ENCODE results near the gene FRMD4A.
"Not testable (repeated sequence)": the region's sequence is repeated elsewhere in the genome, so short reads cannot be mapped to it uniquely, and the experiment has no call there.

Gene FRMD4A

DNA sequence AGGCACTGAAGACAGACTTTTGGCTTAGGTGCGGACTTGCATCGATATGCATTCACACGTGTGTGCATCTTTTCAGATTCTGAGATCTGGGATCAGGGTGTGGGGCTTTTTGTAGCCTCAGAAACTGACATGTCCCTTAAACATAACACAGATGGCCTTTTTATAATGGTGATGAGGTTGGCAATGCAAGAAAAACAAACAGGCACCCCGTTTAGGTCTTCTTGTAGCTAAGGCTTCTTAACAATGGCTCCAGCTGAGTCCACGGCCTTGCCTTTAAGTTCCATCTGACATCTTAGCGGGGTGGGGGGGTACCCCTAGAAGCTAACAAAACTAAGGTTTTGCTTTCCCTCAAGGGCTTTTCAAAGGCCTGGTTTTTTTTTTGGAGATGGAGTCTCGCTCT lies 597.7 kb downstream of the FRMD4A start:
- no peak for FAIRE-seq

- no peak for FAIRE-seq
These were observed 598.3 kb downstream of the FRMD4A start for GRCh38 chr10:13732465-13732881.

DNA sequence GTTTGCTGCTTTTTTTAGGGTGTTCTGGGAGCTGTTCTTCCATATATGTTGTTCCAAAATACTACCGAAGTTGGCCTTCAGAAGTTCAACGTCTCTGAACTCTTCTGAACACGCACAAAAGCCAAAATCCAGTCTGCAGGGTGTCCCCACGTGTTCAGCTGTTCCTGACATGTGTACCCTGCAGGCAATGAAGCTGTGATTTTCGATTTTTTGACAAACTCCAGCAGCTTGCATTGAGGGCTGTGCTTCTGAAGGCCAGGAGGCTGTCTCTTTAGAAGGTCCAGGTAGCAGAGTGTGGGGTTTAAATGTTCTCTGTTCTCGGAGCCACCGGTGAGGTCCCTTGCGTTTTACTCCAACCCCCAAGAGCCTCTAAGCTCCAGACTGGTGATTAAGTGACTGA lies 598.9 kb downstream of the FRMD4A start:
- no peak for FAIRE-seq

GRCh38 chr10:13730956-13731355 lies 599.8 kb downstream of the FRMD4A start:
- no peak for FAIRE-seq

DNA sequence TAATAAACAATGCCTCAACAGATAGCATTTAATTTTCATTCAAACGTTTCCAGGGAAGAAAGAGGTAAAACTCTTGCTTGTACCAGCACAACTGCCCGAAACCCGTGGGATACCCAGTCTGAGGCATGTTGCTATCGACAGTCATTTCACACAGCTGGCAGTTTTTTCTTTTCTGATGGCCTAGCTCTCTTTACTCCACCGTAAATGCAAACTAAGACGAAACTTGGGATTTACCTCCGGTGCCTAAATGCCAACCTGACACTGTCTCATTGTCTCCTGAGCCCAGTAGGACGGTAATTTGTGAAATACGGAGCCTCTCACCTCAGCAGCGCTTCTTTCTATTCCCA lies 600.4 kb downstream of the FRMD4A start:
- FAIRE-seq: no peak

DNA sequence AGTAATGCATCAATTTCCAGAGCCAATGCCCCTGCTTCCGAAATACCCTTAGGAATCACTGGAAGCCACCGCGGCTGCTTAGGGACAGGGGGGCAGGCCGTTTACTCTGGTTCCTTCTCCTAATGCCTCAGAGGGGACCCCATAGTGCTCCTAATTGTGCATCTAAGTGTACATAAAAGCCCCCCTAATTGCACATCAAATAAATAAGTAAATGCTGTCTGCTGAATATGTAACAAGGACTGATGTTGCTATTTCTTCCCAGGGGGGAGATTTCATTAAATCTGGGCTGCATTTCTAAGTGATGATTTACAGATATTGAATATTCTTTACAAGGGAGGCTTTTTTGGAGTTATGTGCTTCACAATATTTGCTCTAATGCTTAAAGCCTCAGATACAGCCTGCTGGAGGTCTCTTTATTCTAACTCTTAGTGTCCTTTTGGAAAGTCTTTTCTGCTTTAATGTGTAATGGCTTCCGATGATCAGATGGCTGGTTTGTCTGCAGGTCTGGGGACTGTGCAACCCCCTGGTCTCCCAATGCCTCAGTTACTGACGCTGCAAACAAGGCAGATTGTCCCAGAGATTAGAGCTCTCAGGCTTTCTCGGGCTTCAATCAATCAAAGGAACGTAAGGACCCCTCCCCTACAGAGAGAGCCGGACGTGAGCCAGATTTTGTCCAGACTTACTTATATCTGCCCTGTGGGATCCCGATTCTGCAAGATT lies 601.0 kb downstream of the FRMD4A start:
- FAIRE-seq: no peak

DNA sequence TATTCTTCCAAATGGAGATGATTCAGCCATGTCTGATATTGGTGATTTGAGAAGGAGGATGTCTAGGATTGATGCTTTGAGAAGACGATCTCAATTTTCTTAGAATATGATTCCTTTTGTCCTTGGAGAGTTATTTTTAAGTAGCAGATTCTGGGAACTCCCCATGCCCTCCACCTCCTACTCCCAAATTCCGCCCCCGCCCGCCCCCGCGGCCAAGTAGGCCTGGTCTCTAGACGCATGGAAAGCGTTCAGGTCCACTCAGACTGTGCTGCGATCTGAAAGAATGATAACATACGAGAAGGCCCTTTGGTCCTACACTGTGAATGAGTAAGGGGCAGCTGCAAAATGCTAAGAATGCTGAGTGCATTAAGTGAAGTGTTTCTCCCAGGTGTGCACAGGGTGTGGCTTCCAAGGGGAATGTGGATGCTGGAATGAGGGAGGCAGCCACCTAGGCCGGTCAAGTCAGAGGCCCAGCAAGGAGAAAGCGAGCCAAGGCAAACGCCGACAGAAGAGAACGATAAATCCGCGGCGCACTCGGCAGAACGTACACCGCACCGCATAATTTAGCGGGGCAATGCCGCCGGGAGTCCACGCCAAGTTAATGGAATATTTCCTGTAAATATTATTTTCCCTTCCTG lies 601.7 kb downstream of the FRMD4A start:
- FAIRE-seq: no peak

DNA sequence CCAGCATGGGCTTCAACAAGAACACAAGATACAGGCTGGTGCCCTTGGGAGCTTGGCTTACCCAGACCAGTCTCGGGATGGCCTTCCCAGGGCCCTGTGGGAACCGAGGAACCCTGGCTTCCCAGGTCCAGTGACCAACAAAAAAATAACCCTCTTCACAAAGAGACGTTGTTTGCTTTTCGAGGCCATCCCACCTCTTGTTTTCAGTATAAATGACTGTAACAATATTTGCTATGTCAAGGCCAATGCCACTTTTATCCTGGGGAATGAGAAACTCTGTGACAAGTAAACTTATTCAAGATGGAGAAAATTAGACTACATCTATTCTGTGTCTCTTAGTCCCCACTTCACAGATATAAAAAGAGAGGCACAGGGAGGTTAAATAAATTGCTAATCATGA lies 605.1 kb downstream of the FRMD4A start:
- no peak for FAIRE-seq

DNA sequence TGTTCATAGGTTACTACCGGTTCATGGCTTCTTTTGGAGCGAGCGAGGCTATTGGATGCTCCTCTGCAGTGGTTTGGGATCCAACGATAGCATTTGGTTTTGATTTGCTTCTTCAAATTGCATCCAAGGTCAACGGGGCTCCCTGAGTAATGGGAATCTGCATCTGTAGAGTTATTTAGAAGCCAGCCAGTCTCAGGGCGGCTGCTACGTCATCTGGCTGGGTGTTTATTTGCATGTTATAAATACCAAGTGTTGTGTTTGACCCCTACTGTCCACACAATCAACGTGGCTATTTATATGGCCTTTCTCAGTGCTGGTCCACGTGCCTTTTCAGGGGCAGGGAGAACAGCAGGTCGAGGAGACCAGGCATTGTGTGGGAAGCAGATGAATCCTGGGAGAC lies 606.2 kb downstream of the FRMD4A start:
- FAIRE-seq: no peak

GRCh38 chr10:13722747-13723653 lies 607.7 kb downstream of the FRMD4A start:
- no peak for FAIRE-seq

DNA sequence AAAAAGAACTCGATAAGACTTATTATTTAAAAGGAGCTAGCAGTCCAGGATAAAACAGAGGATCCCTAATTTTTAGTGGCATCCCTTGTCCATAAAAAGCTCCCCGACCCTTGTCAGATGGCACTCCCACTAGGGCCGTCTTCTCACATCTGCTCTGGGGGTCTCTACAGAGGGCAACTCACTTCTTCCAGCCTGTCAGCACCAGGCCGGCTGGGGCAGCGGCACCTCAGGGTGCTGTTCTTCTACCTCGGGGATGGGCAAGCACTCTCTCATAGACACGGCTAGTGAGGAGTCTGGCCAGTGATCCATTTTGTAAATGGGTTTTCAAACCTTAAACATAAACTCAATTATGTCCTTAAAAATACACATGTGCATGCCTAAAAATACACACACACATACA lies 609.2 kb downstream of the FRMD4A start:
- FAIRE-seq: no peak

DNA sequence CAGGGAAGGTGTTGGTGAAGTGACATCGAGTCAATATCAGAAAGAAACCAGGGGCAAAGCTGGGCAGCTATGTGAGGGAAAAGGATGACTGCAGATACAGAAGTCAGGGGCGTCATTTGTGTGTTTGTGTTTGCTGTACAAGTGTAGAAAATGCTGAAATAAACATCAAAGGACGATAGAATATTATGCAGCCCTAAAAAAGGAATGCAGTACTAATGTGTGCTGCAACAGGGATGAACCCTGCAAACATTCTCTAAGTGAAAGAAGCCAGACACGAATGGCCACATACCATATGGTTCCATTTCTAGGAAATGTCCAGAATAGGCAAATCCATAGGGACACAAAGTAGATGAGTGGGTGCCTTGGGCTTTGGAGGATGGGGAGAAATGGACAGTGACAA lies 610.0 kb downstream of the FRMD4A start:
- no peak for FAIRE-seq

GRCh38 chr10:13719425-13719824 lies 611.3 kb downstream of the FRMD4A start:
- FAIRE-seq: no peak

DNA sequence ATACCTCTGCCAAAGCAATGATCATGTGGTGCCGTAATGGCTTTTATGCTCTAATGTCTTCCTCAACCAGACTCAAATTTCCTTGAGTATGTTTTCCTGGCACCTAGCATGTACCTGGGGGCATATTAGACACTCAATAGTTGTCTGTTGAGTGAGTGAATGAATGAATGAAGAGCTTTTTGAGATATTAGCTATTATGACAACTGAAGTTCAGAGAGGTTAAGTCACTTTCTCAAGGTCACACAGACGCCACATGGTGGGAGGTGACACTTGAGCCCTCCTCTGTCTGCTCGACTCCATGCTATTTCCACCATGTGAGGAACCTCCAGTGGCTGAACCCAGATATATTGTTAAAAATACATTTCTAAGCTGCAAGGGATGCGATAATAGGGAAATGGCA lies 611.9 kb downstream of the FRMD4A start:
- no peak for FAIRE-seq

DNA sequence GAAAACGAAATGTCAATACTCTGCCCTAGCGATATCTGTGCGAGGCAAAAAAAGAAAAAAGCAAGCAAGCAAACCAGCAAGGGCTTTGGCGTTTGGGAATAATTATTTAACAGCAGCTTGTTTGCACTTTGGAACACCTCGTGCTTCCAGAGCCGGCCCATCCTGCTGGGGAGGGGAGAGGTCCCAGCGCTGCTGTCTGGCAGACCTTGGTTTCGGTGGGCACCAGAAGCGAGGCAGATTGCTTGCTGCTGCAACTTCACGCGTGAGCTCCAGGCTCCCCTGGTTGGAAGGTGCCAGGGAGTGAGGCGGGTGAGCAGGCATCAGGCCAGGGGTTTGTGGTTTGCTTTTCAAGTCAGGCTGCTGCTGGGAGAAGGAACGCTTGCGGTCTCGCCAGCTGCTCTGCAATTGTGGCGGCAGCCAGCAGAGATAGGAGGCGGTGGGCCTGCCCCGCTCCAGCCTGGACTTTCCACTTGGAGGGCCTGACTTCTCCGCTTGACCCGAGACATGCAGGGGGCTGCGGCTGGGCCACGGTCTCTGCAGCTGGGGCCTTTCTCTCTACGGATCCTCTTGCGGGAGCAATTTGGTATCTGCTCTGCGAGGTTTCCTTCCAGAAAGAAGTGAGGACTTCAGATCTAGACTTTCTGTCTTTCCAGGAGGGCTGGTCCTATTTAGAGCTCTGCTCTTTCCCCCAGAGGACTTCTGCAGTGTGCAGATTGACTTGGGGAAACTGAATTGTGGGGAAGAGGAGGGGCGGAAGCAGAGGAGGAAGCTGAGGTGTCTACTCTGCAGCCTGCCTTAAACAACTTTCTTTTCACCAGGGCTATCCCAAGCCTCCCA lies 612.6 kb downstream of the FRMD4A start:
- FAIRE-seq: no peak

- no peak for FAIRE-seq
These were observed 613.2 kb downstream of the FRMD4A start for GRCh38 chr10:13717571-13717935.

DNA sequence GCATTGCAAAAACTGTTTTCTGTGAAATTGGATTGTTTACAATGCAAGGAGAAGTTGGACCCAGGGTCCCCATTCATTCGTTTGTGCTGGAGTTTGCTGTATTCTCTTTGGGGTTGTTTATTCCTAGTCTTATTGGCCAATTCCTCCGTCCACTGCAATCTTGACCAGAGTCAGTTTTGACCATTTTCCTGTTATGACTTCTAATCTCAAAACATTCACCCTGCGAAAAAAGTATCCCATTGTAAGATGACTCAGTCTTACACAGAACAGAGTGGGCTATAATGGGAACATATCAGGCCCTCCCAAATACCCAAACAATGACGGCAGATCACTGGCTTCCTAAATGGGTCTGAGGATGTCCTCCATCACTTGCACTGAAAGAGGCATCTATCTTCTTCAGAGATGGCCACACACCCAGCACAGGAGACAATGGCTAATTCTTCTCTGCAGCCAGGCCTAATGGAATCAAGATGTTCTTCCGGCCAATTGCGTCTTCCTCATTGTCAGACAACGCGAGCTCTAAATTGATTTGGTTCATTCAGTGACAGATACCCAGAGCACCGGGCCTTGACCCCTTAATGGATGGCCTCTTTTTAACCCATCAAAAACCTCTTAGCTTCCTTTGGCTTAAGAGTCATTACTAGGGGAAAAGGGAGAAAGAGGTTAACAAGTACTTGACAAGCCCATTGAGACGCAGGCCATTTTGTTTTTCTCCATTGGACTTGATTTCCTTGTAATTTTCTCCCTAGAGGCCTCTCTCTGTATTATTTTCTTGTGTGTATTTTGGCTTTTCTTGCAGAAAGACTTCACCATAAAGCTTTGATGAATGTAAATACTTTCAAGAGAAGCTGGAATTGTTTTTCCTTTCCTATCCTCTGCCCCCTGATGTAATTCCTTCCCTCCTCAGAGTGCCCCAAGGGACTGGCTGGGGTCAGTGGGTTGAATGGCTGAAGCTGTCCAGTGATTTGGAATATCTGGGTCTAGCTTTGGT lies 614.3 kb downstream of the FRMD4A start:
- no peak for FAIRE-seq

- not testable (repeated sequence) for FAIRE-seq
These were observed 615.1 kb downstream of the FRMD4A start for GRCh38 chr10:13715596-13715995.

- peak; percentile 67 for FAIRE-seq
These were observed 615.6 kb downstream of the FRMD4A start for GRCh38 chr10:13715100-13715499.

- FAIRE-seq: no peak
These were observed 617.7 kb downstream of the FRMD4A start for GRCh38 chr10:13712837-13713581.

DNA sequence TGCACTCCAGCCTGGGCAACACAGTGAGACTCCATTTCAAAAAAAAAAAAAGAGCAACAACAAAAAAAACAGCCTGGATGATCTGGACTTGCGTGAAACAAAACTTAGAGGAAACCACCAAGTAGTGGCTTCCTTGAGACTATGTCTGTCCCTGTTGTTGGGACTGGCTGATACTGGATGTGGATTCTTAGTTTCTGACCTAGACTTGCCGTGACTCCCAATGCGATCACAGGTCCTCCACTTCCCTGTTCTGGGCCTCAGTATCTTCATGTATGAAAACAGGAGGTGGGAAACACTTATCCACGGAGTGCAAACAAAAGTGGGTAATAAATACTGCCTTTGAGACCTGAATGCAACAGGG lies 618.3 kb downstream of the FRMD4A start:
- FAIRE-seq: no peak
